BLaER1 (cell line): Measurements from ENCODE around the gene HOXA13.

ENCODE experiments used
- H3K27ac ChIP-seq: shearing (Covaris generic); formaldehyde crosslinking; 2 replicates; pipeline ENCODE4 v1.8.1; 2022
- H3K27me3 ChIP-seq: shearing (Covaris generic); formaldehyde crosslinking; 2 replicates; pipeline ENCODE4 v1.8.1; 2022
- H3K36me3 ChIP-seq: shearing (Covaris generic); formaldehyde crosslinking; 2 replicates; pipeline ENCODE4 v1.8.1; 2022
- H3K4me1 ChIP-seq: shearing (Covaris generic); formaldehyde crosslinking; 2 replicates; pipeline ENCODE4 v1.8.1; 2022
- H3K4me2 ChIP-seq: shearing (Covaris generic); formaldehyde crosslinking; 2 replicates; pipeline ENCODE4 v1.8.1; 2022
- H3K4me3 ChIP-seq: shearing (Covaris generic); formaldehyde crosslinking; 2 replicates; pipeline ENCODE4 v1.8.1; 2022
- H3K9ac ChIP-seq: shearing (Covaris generic); formaldehyde crosslinking; 2 replicates; pipeline ENCODE4 v1.8.1; 2022
- H3K9me3 ChIP-seq: shearing (Covaris generic); formaldehyde crosslinking; 2 replicates; pipeline ENCODE4 v1.8.1; 2022
- H4K20me1 ChIP-seq: shearing (Covaris generic); formaldehyde crosslinking; 2 replicates; pipeline ENCODE4 v1.8.1; 2022
- Cebpa-rat ChIP-seq: shearing (Covaris generic); IDR thresholded peaks from 2 replicates; pipeline ENCODE4 v1.8.1; 2022

HOXA13 gene

DNA sequence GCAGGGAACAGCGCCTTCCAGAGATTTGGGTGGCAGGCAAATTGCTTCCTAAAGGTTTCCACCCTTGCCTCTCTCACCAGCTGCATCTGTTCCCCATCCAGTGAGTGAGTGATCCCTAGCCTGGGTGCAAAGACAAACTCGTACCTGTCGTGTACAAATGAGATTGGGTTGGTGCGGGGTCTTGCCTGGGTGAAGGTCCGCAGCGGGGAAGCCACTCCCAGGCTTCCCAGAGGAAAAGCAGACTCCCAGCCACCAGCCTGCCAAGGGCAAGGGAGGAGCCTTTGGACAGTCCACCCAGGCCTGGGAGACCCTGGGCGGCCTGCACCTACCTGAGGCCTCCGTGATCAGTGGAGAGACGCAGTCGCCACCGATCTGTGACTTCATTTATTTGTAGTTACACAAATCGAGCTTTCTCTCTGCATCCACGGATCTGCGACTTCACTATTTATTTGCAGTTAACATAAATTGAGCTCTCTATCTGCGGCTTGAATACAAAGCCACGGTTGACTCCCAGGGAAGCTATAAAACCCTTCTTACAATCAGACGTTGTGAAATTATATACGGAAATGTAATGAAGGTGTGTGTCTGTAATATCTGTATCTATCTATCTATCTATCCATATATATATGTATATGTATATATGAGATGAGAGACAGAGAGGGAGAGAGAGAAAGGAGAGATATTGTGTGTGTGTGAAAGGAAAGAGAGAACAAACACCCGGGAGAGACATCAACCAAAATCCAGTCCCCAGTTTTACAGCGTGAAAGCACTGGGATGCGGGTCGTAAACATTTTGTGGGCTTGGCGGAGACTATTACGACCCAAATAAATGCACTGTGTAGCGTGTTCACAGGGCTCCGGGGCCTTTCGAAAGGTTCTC is 40.4 kb downstream of the HOXA13 start:
- Histone ChIP-seq H3K4me2 (peak overlapping the region; percentile 95; the same call in 1 of the 2 replicates), H3K36me3 (no peaks in the 10 kb centered on the region), H3K27me3 (peaks cover 100% of the 10 kb centered on the region), H3K4me3 (no peak overlapping the region), H3K9me3 (peaks cover 41% of the 10 kb centered on the region), H4K20me1 (peaks cover 88% of the 10 kb centered on the region), H3K9ac (no peak overlapping the region), H3K4me1 (peaks cover 9% of the 10 kb centered on the region), H3K27ac (no peak overlapping the region)
- no peak for TF ChIP-seq Cebpa-rat

DNA sequence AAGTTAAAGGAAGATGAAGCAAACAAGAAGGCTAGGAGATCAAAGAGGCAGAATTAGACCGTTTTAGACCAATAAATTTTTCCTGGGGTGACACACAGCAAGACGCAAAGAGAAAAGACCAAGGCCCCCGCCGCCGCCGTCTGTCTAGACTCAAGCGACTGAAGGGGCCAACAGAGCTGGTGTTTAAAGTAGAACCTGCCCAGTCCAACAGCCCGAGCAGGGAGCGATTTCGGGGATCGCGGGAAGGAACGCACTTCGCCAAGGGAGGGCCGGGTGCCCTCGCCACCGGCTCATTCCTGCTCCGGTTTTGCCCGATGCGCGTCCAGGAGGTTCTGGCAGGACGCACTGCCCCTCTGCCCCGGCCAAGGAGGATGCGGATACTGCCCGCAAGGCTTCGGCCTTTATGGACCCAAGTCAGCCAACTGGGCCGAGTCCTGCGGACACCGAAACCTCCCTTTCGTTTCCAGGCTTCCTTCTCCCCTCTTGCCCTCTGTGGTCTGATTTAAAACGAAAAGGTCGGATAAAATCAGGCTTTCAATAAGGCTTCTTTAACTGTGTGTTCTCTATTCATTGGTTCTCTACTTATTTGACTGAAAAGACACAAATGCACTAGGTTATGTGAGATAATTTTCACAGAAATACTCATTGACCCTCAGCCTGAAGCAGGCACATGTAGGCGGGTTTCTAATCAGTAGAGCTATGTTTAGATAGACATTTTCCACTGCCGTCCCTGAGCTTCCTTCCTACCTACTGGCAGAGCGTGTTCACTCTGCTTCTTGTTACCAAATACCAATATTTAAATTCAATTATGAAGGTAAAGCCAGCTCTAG is 41.2 kb downstream of the HOXA13 start:
- Histone ChIP-seq H3K4me1 (peaks cover 9% of the 10 kb centered on the region), H4K20me1 (peaks cover 88% of the 10 kb centered on the region), H3K9ac (no peak overlapping the region), H3K36me3 (no peaks in the 10 kb centered on the region), H3K27me3 (peaks cover 100% of the 10 kb centered on the region), H3K4me3 (no peak overlapping the region), H3K27ac (no peak overlapping the region), H3K4me2 (no peak overlapping the region), H3K9me3 (peaks cover 41% of the 10 kb centered on the region)
- TF ChIP-seq Cebpa-rat = no peak

DNA sequence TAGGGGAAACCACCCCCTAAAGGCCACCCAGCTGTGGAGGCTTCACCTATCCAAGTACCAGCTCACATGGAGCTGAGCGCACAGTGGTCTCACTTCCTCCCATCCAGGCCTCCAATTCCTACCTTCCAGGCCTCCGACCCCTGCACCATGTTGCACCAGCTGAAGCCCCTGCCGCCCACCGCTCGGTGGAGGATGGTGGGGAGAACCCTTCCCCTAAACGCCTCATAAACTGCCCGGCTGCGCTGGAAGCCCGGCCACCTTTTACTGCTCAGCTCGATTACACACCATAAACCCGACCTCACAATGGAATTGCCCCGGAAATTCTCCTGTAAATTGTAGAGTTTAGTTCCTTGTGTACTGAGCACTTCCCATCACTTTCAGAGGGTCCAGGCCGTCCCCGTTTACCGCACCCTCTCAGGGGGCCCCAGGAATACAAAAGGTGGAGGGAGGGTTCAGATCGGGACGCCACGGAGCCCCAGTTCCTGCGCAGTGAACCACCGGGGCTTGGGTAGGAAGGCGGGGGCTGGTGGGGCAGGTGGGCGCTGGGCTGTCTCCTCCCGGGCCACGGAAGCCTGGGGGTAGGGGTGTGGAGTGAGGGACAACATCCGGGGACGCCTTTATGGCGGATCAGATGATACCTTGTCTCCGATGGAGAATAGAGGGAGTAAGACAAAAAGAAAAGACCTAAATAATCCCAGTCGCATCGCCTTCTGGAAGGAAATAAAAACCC is 42.0 kb downstream of the HOXA13 start:
- no peak for TF ChIP-seq Cebpa-rat
- H3K4me2 ChIP-seq = no peak overlapping the region
- H3K9ac ChIP-seq = no peak overlapping the region
- H3K27me3 ChIP-seq = peaks cover 100% of the 10 kb centered on the region
- H3K4me3 ChIP-seq = no peak overlapping the region
- H3K36me3 ChIP-seq = no peaks in the 10 kb centered on the region
- H3K9me3 ChIP-seq = peaks cover 41% of the 10 kb centered on the region
- H3K4me1 ChIP-seq = peaks cover 9% of the 10 kb centered on the region
- H3K27ac ChIP-seq = no peak overlapping the region
- peaks cover 88% of the 10 kb centered on the region for H4K20me1 ChIP-seq

DNA sequence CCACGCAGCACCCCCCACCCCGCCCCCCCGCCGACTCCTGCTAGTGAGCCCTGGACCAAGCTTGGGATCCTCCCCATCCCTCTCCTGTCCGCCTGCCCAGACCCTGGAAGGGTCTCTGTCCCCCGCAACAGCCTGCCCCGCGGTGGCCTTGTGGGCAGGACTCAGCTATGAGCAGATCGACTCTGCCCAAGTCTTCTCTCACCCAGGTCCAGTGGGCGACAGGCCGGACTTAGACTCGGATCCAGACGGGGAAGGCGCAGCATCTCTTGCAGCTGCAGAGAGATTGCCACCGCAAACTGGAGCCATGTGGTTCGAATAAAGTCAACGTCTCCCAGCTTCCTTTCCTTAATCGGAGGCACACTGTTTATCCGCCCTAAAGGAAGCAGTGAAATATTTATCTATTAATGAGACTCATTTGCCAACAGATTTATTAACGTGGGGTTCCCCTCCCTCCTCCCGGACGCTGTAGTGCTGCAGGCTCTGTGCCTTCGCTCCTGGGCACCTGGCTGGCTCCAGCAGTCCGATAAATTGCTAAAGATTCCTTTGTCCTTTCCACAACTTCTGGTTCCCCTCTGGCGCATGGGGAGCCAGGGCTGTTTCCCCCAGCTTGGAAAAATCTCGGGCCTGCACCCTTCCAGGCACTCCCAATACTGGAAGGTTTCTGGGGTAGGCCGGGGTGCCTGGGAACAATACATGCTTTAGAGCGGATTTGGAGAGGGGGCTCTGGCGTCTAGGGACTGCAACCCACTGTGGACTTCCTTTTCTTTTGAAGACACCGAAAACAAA is 42.8 kb downstream of the HOXA13 start:
- Histone ChIP-seq H3K4me3 (no peak overlapping the region), H3K9ac (no peak overlapping the region), H3K4me1 (peaks cover 13% of the 10 kb centered on the region), H3K27me3 (peaks cover 100% of the 10 kb centered on the region), H3K27ac (no peak overlapping the region), H4K20me1 (peaks cover 88% of the 10 kb centered on the region), H3K9me3 (peaks cover 41% of the 10 kb centered on the region), H3K4me2 (no peak overlapping the region), H3K36me3 (no peaks in the 10 kb centered on the region)
- TF ChIP-seq Cebpa-rat = no peak

DNA sequence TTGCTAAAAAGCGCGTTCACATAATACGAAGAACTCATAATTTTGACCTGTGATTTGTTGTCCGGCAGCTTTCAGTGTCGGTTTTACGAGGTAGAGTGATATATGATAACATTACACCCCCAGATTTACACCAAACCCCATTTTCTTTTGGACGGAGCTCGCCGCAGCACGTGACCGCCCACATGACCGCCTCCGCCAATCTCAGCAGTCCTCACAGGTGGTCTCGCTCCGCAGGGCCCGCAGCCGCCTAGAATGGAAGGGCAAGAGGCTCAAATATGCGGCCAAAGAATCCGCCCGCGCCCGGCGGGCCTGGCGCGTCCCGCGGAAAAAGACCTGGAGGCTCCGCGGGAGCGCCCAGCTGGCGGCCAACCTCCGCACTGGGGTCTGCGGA is 43.4 kb downstream of the HOXA13 start, which contains the start of gene HOXA7:
Gene HOXA7 (minus strand): TSS at position 168 of the 391 bp plus-strand sequence. CDS start 130 bp downstream, at position 38.
- Histone ChIP-seq H3K9ac (no peak within 1 kb of the TSS), H3K4me1 (peaks cover 19% of the 10 kb centered on the region), H3K36me3 (no peaks in the 10 kb centered on the region), H3K9me3 (peaks cover 41% of the 10 kb centered on the region), H3K4me2 (no peak within 1 kb of the TSS), H4K20me1 (peaks cover 89% of the 10 kb centered on the region), H3K4me3 (0 out of 2 replicates have a peak within 1 kb of the TSS, but pooled peaks have one; percentile 23), H3K27me3 (peaks cover 100% of the 10 kb centered on the region), H3K27ac (no peak within 1 kb of the TSS)
- TF ChIP-seq Cebpa-rat = no peak

DNA sequence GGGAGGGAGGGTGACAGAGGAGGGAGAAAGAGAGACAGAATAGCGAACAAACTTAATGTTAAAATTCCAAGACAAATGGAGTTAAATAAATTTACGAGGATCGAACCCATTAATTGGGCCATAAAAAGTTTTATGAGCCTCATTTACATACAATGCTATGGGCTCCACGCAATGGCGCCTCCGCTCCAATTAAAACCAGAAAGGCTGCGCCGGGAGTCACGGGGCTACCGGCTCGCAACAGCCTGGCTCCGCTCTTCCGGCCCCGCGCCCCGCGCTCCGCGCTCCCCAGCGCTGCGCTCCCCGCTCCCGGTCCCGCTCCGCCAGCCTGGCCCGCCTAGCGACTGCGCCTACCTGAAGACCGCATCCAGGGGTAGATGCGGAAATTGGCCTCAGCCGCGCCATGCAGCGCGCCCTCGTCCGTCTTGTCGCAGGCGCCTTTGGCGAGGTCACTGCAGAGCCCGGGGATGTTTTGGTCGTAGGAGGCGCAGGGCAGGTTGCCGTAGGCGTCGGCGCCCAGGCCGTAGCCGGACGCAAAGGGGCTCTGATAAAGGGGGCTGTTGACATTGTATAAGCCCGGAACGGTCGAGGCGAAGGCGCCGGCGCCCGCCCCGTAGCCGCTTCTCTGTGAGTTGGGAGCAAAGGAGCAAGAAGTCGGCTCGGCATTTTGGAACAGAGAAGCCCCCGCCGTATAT is 43.9 kb downstream of the HOXA13 start:
- Histone ChIP-seq H3K4me2 (no peak overlapping the region), H4K20me1 (peaks cover 94% of the 10 kb centered on the region), H3K9me3 (peaks cover 41% of the 10 kb centered on the region), H3K27me3 (peaks cover 100% of the 10 kb centered on the region), H3K4me3 (0 out of 2 replicates have a peak overlapping the region, but pooled peaks have one; percentile 23), H3K4me1 (peaks cover 24% of the 10 kb centered on the region), H3K36me3 (no peaks in the 10 kb centered on the region), H3K9ac (no peak overlapping the region), H3K27ac (no peak overlapping the region)
- TF ChIP-seq Cebpa-rat = no peak

DNA sequence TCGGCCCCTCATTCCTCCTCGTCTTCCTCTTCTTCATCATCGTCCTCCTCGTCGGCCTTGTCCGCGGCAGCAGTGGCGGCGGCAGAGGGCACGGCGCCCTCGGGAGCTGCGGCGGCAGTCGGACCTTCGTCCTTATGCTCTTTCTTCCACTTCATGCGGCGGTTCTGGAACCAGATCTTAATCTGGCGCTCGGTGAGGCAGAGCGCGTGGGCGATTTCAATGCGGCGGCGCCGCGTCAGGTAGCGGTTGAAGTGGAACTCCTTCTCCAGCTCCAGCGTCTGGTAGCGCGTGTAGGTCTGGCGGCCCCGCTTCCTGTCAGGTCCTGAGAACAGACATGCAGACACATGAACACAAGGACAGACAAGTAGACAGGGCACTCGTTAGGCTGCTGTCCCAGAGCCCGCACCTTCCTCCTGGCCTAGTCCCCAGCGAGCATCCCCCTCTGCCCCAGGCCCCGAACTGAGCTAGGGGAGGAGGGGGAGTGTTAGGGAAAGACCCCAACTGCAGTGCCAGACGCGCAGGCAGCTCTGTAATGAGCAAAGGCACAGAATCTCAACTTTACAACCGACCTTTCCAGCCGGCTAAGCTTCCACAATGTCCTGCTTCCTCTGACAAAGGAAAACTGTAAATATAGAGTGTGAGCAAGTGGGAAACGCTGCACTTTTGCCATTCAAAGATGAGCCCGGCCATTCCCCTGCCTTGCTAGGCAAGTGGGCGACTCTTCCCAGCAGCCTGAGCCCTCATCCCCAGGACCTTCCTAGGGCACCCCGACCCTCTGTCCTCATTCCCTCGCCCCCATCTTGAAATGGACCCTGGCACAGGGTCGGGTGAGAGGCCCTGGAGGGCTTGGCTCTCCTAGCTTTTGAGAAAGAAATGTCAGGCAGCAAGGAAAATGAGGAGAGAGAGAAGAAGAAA is 44.7 kb downstream of the HOXA13 start:
- peaks cover 17% of the 10 kb centered on the region for H3K4me1 ChIP-seq
- no peak overlapping the region for H3K27ac ChIP-seq
- no peak overlapping the region for H3K4me2 ChIP-seq
- H3K36me3 ChIP-seq = no peaks in the 10 kb centered on the region
- H4K20me1 ChIP-seq = peaks cover 88% of the 10 kb centered on the region
- H3K27me3 ChIP-seq = peaks cover 100% of the 10 kb centered on the region
- no peak for TF ChIP-seq Cebpa-rat
- no peak overlapping the region for H3K9ac ChIP-seq
- H3K4me3 ChIP-seq = 0 out of 2 replicates have a peak overlapping the region, but pooled peaks have one; percentile 23
- peaks cover 41% of the 10 kb centered on the region for H3K9me3 ChIP-seq

DNA sequence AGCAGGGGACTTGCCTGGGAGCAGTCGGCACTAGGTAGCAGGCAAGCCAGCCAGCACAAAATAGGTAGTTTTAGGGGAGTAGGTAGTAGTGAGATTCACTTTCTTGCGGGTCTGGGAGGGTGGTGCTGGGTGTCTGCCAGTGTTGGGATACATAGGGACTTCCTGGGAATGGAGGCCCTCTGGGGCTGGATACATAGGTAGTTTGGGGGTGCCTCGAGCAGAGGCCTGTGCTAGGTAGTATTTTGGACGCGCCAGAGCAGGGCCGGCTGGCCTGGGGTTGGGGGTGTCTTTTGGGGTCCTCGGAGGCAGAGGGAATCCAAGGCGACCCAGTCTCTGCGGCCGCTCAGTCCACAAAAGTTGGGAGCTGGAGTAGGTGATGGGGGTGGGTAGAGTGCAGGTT is 45.5 kb downstream of the HOXA13 start:
- Histone ChIP-seq H3K36me3 (no peaks in the 10 kb centered on the region), H3K9ac (no peak overlapping the region), H3K27ac (no peak overlapping the region), H3K4me3 (no peak overlapping the region), H3K9me3 (peaks cover 41% of the 10 kb centered on the region), H4K20me1 (peaks cover 80% of the 10 kb centered on the region), H3K4me2 (no peak overlapping the region), H3K27me3 (peaks cover 100% of the 10 kb centered on the region), H3K4me1 (peaks cover 16% of the 10 kb centered on the region)
- TF ChIP-seq Cebpa-rat = no peak
